A549 treated with GW870086 at 1 μM for 4 hours (cell line): ENCODE measurements around the gene RBMX2. TPM values are rescaled to one million over a fixed set of nuclear protein-coding genes. Genes with fewer than 3 reads are reported as not detected.

Source experiments
- total RNA-seq: library from RNA; stranded (reverse); fragments of 200-300 nt; extraction: Qiagen RNA extraction; gene quantifications from 5 replicates; pipeline ENCODE4 v1.2.3, GENCODE V29; 2022; ENCODE audit warnings: low read depth

Gene RBMX2, protein sequence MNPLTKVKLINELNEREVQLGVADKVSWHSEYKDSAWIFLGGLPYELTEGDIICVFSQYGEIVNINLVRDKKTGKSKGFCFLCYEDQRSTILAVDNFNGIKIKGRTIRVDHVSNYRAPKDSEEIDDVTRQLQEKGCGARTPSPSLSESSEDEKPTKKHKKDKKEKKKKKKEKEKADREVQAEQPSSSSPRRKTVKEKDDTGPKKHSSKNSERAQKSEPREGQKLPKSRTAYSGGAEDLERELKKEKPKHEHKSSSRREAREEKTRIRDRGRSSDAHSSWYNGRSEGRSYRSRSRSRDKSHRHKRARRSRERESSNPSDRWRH
- total RNA-seq: 25.8 to 29.8 TPM (median 27.6 TPM) in 5 replicates

DNA sequence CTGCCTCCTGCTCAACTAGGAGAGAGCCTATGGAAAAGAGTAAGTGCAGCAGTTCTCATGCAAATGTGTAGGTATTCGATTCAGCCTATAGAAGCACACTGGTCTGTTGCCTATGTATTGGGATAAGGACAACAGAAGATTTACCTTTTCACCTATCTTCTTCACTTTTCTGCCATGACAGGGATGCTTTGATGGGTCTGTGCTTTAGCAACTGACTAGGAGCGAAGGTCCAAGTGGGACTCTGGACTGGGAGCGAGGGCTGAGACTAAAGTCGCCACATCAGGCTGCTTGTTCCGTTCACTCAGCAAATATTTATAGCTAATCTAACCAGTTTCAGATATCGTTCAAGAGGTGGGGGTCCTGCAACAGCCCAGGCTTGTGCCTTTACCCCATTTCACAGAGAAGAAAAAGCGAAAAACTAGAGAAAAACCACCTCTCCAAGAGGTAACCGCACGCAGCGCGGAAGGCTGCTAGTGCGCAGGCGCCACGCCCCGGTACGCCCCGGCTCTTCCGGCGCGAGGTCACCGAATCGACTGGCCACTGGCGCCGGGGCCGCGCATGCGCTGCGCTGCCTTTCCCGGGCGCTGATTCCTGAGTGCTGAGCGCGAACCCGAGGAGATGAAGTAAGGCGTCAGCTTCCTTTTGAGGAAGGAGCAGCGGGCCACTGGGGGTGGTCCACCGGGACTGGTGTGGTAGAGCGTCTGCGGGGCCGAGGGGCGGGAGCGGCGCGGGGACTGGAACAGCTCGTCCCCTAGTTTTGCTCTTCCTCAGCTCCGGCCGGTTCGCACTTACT, at the start of gene RBMX2:
Gene RBMX2 (plus strand): TSS at position 573 of the 793 bp plus-strand sequence. CDS start 46 bp downstream, at position 619.

DNA sequence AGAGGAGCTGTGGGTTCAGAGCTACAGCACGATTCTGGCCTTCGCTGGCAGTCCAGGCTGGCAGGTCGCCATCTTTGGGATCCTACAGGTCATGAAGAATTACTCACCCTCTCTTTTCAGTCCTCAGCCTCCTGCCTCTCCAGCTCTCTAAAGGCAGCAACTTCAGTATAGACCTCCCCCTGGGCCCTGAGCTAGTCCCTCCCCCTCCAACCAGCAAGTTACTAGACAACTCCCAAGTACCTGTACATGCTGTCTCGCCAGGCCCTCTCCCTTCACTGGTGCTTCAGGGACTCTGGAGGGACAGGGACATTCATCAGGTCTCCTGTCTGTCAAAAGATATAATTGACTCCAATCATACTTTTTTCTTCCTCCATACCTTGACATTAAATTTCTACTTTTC, 16.3 kb upstream of the RBMX2 start, which contains the start of gene GPR119:
Gene GPR119 (minus strand): TSS at position 155 of the 400 bp plus-strand sequence. CDS start 227 bp downstream, outside the sequence.

Other genes starting within 250 kb of the RBMX2 start
- 67.6 to 75.0 TPM (median 74.4 TPM) in 5 replicates for gene AIFM1, start 236.1 kb upstream of the RBMX2 start, total RNA-seq
- 0.15 to 0.30 TPM (median 0.20 TPM) in 5 replicates for gene RAB33A, start 230.0 kb upstream of the RBMX2 start, total RNA-seq
- gene ZNF280C, start 133.1 kb upstream of the RBMX2 start, total RNA-seq: 2.1 to 3.1 TPM (median 2.8 TPM) in 5 replicates
- gene SLC25A14, start 62.1 kb upstream of the RBMX2 start, total RNA-seq: 16.0 to 19.8 TPM (median 19.1 TPM) in 5 replicates
- gene GPR119, start 16.3 kb upstream of the RBMX2 start, total RNA-seq: not detected in 5 replicates